Neuronal stem cell (in vitro differentiated cells): Measurements from ENCODE around the gene SNX19.

Experiments used
- DNase-seq: peaks from one replicate; pipeline ENCODE4 v3.0.0-alpha.2; 2013; ENCODE audit warnings: low spot score
- H2AFZ ChIP-seq: one replicate; pipeline ENCODE4 v1.6.1; 2013; ENCODE audit warnings: mild to moderate bottlenecking, low read length, inconsistent platforms
- H2AK5ac ChIP-seq: 2 replicates; pipeline ENCODE4 v1.6.1; 2013; ENCODE audit warnings: low read depth, mild to moderate bottlenecking, inconsistent platforms, low read length, moderate library complexity, mixed read lengths
- H2BK120ac ChIP-seq: 2 replicates; pipeline ENCODE4 v1.6.1; 2013; ENCODE audit warnings: low read depth, mild to moderate bottlenecking, inconsistent platforms, low read length, moderate library complexity, mixed read lengths
- H2BK12ac ChIP-seq: one replicate; pipeline ENCODE4 v1.6.1; 2013; ENCODE audit warnings: low read length, inconsistent platforms
- H2BK15ac ChIP-seq: 2 replicates; pipeline ENCODE4 v1.6.1; 2013; ENCODE audit warnings: mild to moderate bottlenecking, low read length, inconsistent platforms, mixed read lengths
- H2BK5ac ChIP-seq: one replicate; pipeline ENCODE4 v1.6.1; 2013; ENCODE audit warnings: inconsistent platforms, mild to moderate bottlenecking, low read length, moderate library complexity
- H3K14ac ChIP-seq: one replicate; pipeline ENCODE4 v1.6.1; 2013; ENCODE audit warnings: low read length, inconsistent platforms
- H3K18ac ChIP-seq: 2 replicates; pipeline ENCODE4 v1.6.1; 2013; ENCODE audit warnings: low read length, inconsistent platforms
- H3K23ac ChIP-seq: 2 replicates; pipeline ENCODE4 v1.6.1; 2013; ENCODE audit warnings: low read depth, mild to moderate bottlenecking, mixed read lengths, low read length, inconsistent platforms; ENCODE audit not compliant: poor library complexity
- H3K27ac ChIP-seq: replicated peaks from 3 replicates; pipeline ENCODE4 v1.5.1; 2013; ENCODE audit warnings: low read length, inconsistent platforms
- H3K27me3 ChIP-seq, 3 experiments: 2 replicates each; pipeline ENCODE4 v1.6.1; 2013; ENCODE audit warnings: low read length in 3 of 3, mild to moderate bottlenecking in 2 of 3, inconsistent platforms in 1 of 3, low read depth in 1 of 3, mixed read lengths in 1 of 3, moderate library complexity in 1 of 3; ENCODE audit not compliant: control insufficient read depth in 3 of 3, insufficient read depth in 3 of 3
- H3K36me3 ChIP-seq, 2 donors: replicated peaks in 1 of 2; 2 replicates each; pipeline ENCODE4 v1.6.1; 2013; ENCODE audit warnings: low read length in 2 of 2; ENCODE audit not compliant: control insufficient read depth in 2 of 2, insufficient read depth in 2 of 2
- H3K4ac ChIP-seq: 2 replicates; pipeline ENCODE4 v1.6.1; 2013; ENCODE audit warnings: inconsistent platforms, mild to moderate bottlenecking, low read length, moderate library complexity
- H3K4me1 ChIP-seq, 2 donors: 1 replicate in 1 of 2; 2 replicates in 1 of 2; pipeline ENCODE4 v1.6.1; 2013; ENCODE audit warnings: low read length in 2 of 2, low read depth in 1 of 2; ENCODE audit not compliant: control insufficient read depth in 2 of 2, insufficient read depth in 1 of 2
- H3K4me2 ChIP-seq: one replicate; pipeline ENCODE4 v1.6.1; 2013; ENCODE audit warnings: mild to moderate bottlenecking, low read length, inconsistent platforms; ENCODE audit not compliant: insufficient read depth, poor library complexity, severe bottlenecking
- H3K4me3 ChIP-seq, 2 donors: 2 replicates each; pipeline ENCODE4 v1.5.1; 2013; ENCODE audit warnings: low read length in 2 of 2, mild to moderate bottlenecking in 2 of 2, inconsistent platforms in 1 of 2, moderate library complexity in 1 of 2
- H3K79me1 ChIP-seq: one replicate; pipeline ENCODE4 v1.6.1; 2013; ENCODE audit warnings: low read depth, mild to moderate bottlenecking, inconsistent platforms, low read length, moderate library complexity
- H3K9ac ChIP-seq: one replicate; pipeline ENCODE4 v1.6.1; 2013; ENCODE audit warnings: mild to moderate bottlenecking, low read depth, low read length, inconsistent platforms; ENCODE audit not compliant: poor library complexity
- H3K9me3 ChIP-seq, 2 donors: replicated peaks in 1 of 2; 2 replicates each; pipeline versions ENCODE3 to v1.6.1; 2013; ENCODE audit warnings: low read length in 2 of 2, mild to moderate bottlenecking in 2 of 2, inconsistent platforms in 1 of 2, low read depth in 1 of 2, mixed read lengths in 1 of 2, moderate library complexity in 1 of 2; ENCODE audit not compliant: control insufficient read depth in 2 of 2, insufficient read depth in 1 of 2
- H4K8ac ChIP-seq: one replicate; pipeline ENCODE4 v1.6.1; 2013; ENCODE audit warnings: low read depth, mild to moderate bottlenecking, inconsistent platforms, low read length, moderate library complexity
- H4K91ac ChIP-seq: one replicate; pipeline ENCODE4 v1.6.1; 2013; ENCODE audit warnings: low read length, low read depth, mild to moderate bottlenecking, inconsistent platforms; ENCODE audit not compliant: poor library complexity
- WGBS, 2 donors: extraction: QIAGEN DNeasy Blood & Tissue Kit; methylation state at CpG; one replicate each; pipeline ENCODE4 v1.1.7; 2013; ENCODE audit warnings: missing lambda C conversion rate in 2 of 2, mixed read lengths in 1 of 2; ENCODE audit not compliant: insufficient read length in 2 of 2, insufficient replicate concordance in 1 of 2; ENCODE audit errors: extremely low coverage in 2 of 2; 5-methylcytosine and 5-hydroxymethylcytosine counted together

Gene SNX19

GRCh38 chr11:130852589-130852988 is 63.7 kb downstream of the SNX19 start:
- no peaks in the 10 kb centered on the region for H3K79me1 ChIP-seq
- no peak overlapping the region for H2BK5ac ChIP-seq
- H4K91ac ChIP-seq, result no peak overlapping the region
- no peak overlapping the region for H3K4me3 ChIP-seq
- DNase-seq, result no peak
- H4K8ac ChIP-seq, result no peak overlapping the region
- no peak overlapping the region for H3K23ac ChIP-seq
- H3K14ac ChIP-seq, result no peak overlapping the region
- H3K9me3 ChIP-seq, result peaks cover 2 to 5% of the 10 kb centered on the region in 2 donors
- no peak overlapping the region for H2BK12ac ChIP-seq
- no CpG with 5 or more reads among the region's 8 CpGs for WGBS, 2 donors
- H3K4ac ChIP-seq, result no peak overlapping the region
- no peak overlapping the region for H3K9ac ChIP-seq
- no peak overlapping the region for H3K4me2 ChIP-seq
- H2BK120ac ChIP-seq, result no peak overlapping the region
- H2AK5ac ChIP-seq, result no peak overlapping the region
- no peak overlapping the region for H3K27ac ChIP-seq
- H3K36me3 ChIP-seq, result no peaks in the 10 kb centered on the region
- peaks cover 0 to 17% (median 0%) of the 10 kb centered on the region in 3 experiments for H3K27me3 ChIP-seq
- no peak overlapping the region for H2AFZ ChIP-seq
- no peak overlapping the region for H2BK15ac ChIP-seq
- H3K4me1 ChIP-seq, result no peaks in the 10 kb centered on the region
- H3K18ac ChIP-seq, result no peak overlapping the region

DNA sequence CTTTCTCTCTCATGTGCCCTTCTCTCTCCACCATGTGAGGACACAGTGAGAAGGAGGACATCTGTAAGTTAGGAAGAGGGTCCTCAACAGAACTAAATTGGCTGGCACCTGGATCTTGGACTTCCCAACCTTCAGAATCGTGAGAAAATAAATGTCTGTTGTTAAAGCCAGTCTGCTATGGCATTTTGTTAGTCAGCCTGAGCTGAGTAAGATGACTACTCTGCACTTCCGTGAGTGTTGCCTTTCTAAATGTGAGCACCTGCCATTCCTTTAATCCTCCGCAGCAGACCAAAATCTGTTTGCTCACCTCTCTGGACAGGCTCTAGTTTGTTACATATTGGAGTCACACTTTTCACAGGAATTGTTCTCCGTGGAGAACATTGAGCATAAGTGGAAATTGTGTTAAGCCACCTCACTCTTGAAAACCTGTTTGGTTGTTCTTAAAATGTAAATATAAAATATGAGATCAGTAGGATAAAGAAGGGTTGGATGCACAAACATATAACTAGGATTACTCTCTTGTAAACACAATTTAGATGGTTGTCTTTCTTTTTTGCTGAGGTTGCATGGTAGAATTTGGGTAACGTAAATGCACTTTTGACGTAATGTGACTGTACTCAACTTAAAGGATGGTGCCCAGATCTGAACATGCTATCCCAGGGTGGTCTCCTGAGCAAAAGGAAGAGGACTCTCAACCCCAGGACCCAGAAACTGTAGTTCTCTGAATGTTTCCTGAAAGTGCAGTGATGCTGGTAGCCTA is 65.9 kb downstream of the SNX19 start:
- Histone ChIP-seq H3K27ac (no peak overlapping the region), H3K4me3 (no peak overlapping the region), H3K23ac (no peak overlapping the region), H2BK120ac (no peak overlapping the region), H3K4ac (no peak overlapping the region), H2BK5ac (no peak overlapping the region), H4K8ac (no peak overlapping the region), H3K9me3 (peaks cover 2 to 5% of the 10 kb centered on the region in 2 donors), H2BK12ac (no peak overlapping the region), H3K14ac (no peak overlapping the region), H4K91ac (no peak overlapping the region), H3K36me3 (no peaks in the 10 kb centered on the region), H2AK5ac (no peak overlapping the region), H3K9ac (no peak overlapping the region), H2AFZ (no peak overlapping the region), H3K18ac (no peak overlapping the region), H3K4me1 (no peaks in the 10 kb centered on the region), H3K4me2 (no peak overlapping the region), H2BK15ac (no peak overlapping the region), H3K27me3 (peaks cover 0 to 17% (median 0%) of the 10 kb centered on the region in 3 experiments), H3K79me1 (no peaks in the 10 kb centered on the region)
- DNase-seq, result no peak
- WGBS, 2 donors, result no CpG with 5 or more reads among the region's 6 CpGs

- Histone ChIP-seq H3K9me3 (peaks cover 2 to 5% of the 10 kb centered on the region in 2 donors), H2BK15ac (no peak overlapping the region), H3K79me1 (no peaks in the 10 kb centered on the region), H3K4me3 (no peak overlapping the region), H2AK5ac (no peak overlapping the region), H4K91ac (no peak overlapping the region), H2BK5ac (no peak overlapping the region), H3K4ac (no peak overlapping the region), H2BK120ac (no peak overlapping the region), H3K18ac (no peak overlapping the region), H3K4me2 (no peak overlapping the region), H3K36me3 (no peaks in the 10 kb centered on the region), H3K23ac (no peak overlapping the region), H3K27me3 (peaks cover 0 to 13% (median 0%) of the 10 kb centered on the region in 3 experiments), H3K27ac (no peak overlapping the region), H3K9ac (no peak overlapping the region), H4K8ac (no peak overlapping the region), H3K14ac (no peak overlapping the region), H3K4me1 (no peaks in the 10 kb centered on the region), H2AFZ (no peak overlapping the region), H2BK12ac (no peak overlapping the region)
- DNase-seq, result no peak
- WGBS, 2 donors, result no CpG with 5 or more reads among the region's 2 CpGs
Measured at GRCh38 chr11:130849215-130849568, 67.1 kb downstream of the SNX19 start.

GRCh38 chr11:130848361-130849214 is 67.7 kb downstream of the SNX19 start:
- Histone ChIP-seq H3K36me3 (no peaks in the 10 kb centered on the region), H4K8ac (no peak overlapping the region), H2BK12ac (no peak overlapping the region), H3K4me2 (no peak overlapping the region), H3K27ac (no peak overlapping the region), H3K27me3 (peaks cover 0 to 9% (median 0%) of the 10 kb centered on the region in 3 experiments), H3K9ac (no peak overlapping the region), H3K18ac (no peak overlapping the region), H3K4me1 (no peaks in the 10 kb centered on the region), H3K14ac (no peak overlapping the region), H2BK120ac (no peak overlapping the region), H2AFZ (no peak overlapping the region), H2BK15ac (no peak overlapping the region), H2AK5ac (no peak overlapping the region), H3K9me3 (peaks cover 2 to 5% of the 10 kb centered on the region in 2 donors), H3K4me3 (no peak overlapping the region), H3K23ac (no peak overlapping the region), H3K79me1 (no peaks in the 10 kb centered on the region), H2BK5ac (no peak overlapping the region), H4K91ac (no peak overlapping the region), H3K4ac (no peak overlapping the region)
- WGBS, 2 donors, result no CpG with 5 or more reads among the region's 6 CpGs
- DNase-seq, result no peak
